Stimulated activated CD8-positive, alpha-beta memory T cell treated with anti-CD3 and anti-CD28 coated beads, Interleukin-12 subunit alpha, Interleukin-12 subunit beta, amount 100 ng/mL, for 1 hour (primary cell): ENCODE results near the gene UBR4.
A peak's percentile ranks its signal among the peaks of the same experiment; 100 is the strongest.
"Not testable (repeated sequence)": the region's sequence is repeated elsewhere in the genome, so short reads cannot be mapped to it uniquely, and the experiment has no call there.

ENCODE experiments used
- DNase-seq: peaks from one replicate; pipeline ENCODE4 v3.0.0-alpha.2; 2020; ENCODE audit warnings: low read depth

Gene UBR4

GRCh38 chr1:19190468-19190867 is 19.6 kb downstream of the UBR4 start:
- no peak for DNase-seq

DNA sequence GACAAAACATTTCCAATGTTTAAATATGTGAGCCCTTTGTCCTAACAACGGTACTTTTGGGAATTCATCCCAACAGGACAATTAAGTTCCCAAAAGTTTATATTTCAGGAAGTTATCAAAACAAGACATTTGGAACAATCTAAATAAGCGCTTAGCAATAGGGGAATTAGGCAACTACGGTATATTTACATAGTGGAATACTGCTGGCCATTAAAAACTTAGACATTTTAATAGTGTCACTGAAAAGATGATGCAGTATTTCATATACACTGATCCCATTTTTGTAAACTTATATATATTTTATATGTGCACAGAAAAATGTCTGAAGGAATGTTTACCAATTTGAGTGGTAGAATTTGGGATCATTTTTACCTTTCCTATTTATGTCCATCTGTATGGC is 20.8 kb downstream of the UBR4 start:
- no peak for DNase-seq

DNA sequence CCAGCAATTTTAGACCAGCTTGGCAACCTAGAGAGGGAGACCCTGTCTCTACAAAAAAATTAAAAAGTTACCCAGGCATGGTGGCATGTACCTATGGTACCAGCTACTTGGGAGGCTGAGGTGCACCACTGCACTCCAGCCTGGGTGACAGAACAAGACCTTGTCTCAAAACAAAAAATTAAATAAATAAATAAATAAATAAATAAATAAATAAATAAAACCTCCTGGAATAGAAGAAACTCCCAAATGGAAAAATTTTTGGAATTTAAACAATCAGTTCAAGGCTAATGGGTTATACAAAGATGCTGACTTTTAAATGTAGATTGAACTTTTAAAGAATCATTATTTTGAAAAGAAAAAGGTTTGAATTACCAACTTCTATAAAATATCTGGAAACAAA is 22.2 kb downstream of the UBR4 start:
- no peak for DNase-seq

DNA sequence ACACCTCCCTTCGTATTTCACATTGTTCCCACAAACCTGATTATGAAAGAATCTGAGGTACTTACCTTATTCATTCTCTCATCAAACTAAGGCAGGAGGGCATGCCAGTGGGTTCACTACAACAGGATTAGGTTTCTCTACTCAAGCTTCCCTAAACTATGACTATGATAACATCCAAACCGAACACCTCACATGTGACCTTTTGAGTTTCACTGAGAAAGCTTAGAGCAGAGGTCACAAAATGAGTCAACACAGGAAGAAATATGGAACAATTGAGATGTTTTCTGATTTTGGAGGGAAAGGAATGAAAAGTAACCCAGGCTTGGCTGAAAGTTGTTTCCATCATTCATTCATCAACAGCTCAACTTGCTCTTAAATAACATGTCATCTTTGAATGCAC is 24.1 kb downstream of the UBR4 start:
- no peak for DNase-seq

- DNase-seq: no peak
Observed at GRCh38 chr1:19182223-19182622, 27.8 kb downstream of the UBR4 start.

GRCh38 chr1:19180265-19180657 is 29.8 kb downstream of the UBR4 start:
- not testable (repeated sequence) for DNase-seq

GRCh38 chr1:19179597-19180264 is 30.3 kb downstream of the UBR4 start:
- DNase-seq: peak; percentile 4

DNA sequence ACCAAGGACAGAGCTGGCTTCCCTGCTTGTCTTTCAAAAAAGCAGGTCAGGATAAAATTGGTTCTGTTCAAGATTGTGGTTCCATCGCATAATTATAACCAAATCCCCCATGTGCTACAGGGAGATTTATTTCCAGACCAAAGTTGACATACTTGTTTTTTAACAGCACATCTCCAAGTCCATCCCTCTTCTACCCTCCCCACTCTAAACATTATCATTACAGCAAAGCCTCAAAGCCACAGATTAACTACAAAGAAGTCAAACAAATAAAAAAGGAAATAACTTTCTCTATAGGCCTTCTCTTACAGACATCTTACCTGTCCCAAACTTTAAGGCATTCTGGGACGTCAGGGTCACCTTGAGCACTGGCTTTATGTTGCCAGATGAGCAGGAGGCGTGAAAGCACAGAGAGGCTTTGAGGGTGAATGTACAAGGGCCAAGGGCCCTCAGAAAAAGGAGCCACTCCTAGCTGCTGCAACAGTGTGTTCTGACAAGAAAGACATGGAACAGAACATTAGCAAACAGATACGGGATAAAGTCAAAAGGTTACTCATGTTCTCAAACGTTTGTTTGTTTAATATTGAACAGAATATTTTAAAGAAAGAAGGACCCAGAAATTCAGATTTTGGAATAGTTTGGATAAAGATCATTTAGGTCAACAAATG is 31.2 kb downstream of the UBR4 start:
- DNase-seq: no peak

DNA sequence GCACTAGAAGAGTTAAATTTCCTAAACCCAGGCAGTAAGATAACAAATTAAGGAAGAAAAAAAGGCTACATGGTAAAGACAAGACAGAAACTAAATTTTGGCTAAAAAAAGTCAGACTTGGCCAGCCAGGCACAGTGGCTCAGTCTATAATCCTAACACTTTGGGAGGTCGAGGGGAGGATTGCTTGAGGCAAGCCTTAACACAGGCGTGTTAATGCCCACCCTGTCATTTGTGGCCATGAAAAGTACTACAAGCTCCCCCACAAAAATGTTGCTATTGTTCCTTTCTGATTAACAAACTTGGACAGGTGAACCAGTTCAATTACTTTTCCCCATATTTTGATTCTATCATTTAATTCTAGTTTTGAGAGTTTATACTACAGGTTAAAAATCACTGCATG is 32.3 kb downstream of the UBR4 start:
- DNase-seq: no peak

- no peak for DNase-seq
Observed at GRCh38 chr1:19169642-19170041, 40.4 kb downstream of the UBR4 start.

- DNase-seq: no peak
Observed at GRCh38 chr1:19167140-19167539, 42.9 kb downstream of the UBR4 start.

GRCh38 chr1:19166066-19166465 is 44.0 kb downstream of the UBR4 start:
- no peak for DNase-seq

GRCh38 chr1:19165501-19165900 is 44.6 kb downstream of the UBR4 start:
- no peak for DNase-seq

DNA sequence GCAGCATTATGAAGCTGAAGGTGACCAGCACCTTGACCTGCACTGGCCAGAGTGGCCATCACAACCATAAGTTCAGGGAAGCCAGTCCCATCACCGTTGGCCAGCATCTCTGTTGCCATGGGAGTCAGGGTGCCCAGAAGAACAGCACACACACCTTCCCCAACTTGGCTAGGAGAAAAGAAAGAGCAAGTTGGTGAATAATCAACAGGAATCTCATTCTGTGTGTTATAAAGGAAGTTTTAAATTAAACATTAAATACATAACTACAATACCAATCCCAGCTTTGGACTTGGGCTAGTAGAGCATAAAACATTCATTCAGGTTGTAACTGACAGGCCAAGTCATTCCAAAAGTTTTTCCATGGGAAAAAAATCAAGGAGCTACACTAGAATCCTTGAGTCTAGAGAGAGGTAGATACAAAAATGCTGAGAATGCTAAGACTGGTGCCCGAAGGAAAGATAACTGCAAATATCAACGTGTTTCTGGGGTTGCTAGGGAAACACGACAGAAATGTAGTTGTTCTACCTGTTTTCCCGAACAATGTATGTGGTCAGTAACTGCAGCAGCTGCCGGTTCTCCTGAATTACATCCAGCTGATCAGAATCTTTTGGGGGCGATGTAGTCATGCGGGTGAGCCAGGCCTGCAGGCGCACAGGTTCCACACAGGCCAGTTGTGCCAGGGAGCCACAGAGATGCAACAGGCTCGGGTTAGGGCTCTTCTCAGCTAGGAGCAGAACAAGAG is 45.6 kb downstream of the UBR4 start:
- no peak for DNase-seq

GRCh38 chr1:19163261-19163660 is 46.8 kb downstream of the UBR4 start:
- no peak for DNase-seq

DNA sequence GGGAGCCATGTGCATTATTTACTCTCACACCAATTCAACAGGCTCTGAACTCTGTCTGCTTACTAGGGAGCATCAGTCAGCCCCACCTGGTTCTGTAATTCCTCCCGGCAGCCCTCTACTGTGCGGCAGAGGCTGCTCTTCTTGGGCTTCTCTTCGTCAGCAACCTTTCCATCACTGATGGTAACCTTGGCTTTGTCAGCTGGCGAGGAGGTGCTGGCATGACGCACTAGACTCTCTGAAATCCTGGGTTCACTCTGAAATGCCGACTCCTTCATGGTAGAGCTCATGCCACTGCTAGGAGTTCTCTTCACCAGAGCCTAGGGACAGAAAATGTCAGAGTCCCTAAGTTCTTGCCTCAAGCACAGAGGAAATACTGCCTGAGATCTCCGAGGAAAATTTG is 49.2 kb downstream of the UBR4 start:
- DNase-seq: no peak

- no peak for DNase-seq
Observed at GRCh38 chr1:19157653-19158052, 52.4 kb downstream of the UBR4 start.

GRCh38 chr1:19156676-19157075 is 53.4 kb downstream of the UBR4 start:
- no peak for DNase-seq

- no peak for DNase-seq
Observed at GRCh38 chr1:19154876-19155275, 55.2 kb downstream of the UBR4 start.

- DNase-seq: no peak
Observed at GRCh38 chr1:19153169-19153568, 56.9 kb downstream of the UBR4 start.

DNA sequence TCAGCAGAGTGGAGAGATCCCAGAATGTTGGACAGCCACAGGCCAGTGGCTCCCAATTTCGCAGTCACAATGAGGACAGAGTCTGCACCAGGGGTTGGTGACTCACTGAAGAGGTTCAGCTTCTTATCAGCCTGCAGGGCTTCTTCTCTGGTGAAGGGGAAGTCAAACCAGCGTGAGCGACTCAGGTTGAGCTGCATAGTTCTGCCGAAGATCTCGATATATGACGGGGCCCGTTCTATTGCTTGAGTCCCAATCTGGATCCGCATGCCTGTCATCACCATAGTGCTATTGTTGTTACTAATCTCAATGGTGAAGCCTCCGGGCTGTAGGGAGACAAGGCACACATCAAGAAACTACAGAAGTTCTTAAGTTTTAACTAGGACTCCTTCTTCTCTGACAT is 58.5 kb downstream of the UBR4 start:
- DNase-seq: no peak

GRCh38 chr1:19149736-19150135 is 60.3 kb downstream of the UBR4 start:
- DNase-seq: no peak

DNA sequence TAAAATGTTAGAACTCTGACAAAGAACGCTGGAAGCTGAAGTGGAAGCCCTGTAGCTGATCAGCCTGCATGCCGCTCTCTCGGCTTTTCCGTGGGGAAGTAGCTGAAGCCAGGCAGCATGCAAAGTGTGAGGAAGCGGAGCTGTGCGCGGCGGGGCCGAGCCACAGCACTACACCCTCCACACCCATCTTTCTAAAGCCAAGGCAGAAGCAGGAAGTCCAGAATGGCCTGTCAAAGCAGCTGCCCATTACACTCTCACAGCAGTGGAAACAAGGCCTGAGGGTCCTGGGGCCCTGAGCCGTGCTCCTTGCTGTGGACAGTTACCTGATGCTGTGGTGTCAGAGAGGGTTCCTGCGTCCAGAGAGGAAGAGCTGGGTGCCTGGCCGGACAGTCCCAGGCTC is 69.6 kb downstream of the UBR4 start:
- DNase-seq: no peak
